Effector CD4-positive, alpha-beta T cell (primary cell): ENCODE results near the gene DNMT3B.

Source experiments
- DNase-seq: peaks from one replicate; pipeline ENCODE4 v3.0.0-alpha.2; 2020

The DNMT3B gene

GRCh38 chr20:32828029-32828680 lies 66.0 kb downstream of the DNMT3B start:
- no peak for DNase-seq

- no peak for DNase-seq
Measured at GRCh38 chr20:32829311-32830005, 67.3 kb downstream of the DNMT3B start.

- DNase-seq = no peak
Measured at GRCh38 chr20:32830437-32830836, 68.3 kb downstream of the DNMT3B start.

DNA sequence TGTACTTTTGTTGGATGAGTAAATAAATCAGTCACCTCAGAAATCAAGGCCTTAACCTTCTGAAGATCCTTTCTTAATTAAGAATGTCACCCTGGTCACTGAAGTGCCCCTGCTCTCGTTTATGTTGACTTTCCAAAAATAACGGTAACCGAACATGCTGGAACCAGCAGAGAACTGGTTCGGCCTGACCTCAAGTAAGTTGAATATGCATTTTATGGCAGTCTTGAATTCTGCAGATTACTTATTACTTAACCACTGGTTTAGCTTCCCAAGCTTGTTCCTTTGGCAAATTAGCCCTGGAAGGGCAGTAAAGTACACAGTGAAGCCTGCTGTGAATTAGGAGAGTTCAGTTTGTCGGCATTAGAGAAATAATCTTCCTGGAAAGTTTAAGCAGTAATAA lies 69.8 kb downstream of the DNMT3B start:
- no peak for DNase-seq

DNA sequence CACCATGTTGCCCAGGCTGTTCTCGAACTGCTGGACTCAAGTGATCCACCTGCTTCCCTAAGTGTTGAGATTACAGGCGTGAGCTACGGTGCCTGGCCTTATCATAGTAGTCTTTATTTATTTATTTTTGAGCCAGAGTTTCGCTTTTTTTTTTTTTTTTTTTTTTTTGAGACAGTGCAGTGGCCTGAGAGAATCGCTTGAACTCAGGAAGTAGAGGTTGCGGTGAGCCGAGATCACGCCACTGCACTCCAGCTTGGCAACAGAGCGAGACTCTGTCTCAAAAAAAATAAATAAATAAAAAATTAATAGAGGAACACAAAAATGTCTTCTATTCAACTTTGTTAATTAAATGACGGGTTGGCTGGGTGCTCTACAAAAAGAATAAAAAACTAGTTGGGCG lies 70.5 kb downstream of the DNMT3B start:
- peak; percentile 9 for DNase-seq

DNA sequence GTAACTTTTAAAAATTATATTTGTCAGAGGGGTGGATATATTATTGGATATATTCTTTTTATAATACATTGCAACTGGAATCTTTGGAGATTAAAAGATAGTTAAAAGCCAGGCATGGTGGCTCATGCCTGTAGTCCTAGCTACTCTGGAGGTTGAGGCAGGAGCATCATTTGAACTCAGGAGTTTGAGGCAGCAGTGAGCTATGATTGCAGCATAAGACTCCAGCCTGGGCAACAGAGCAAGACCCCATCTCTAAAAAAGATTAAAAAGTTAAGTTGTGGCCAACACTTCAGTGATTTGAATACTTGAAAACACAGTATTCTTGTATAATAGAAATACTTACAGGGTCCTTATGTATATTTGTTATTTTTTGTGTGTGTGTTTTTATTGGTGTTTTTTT lies 72.8 kb downstream of the DNMT3B start:
- no peak for DNase-seq

- no peak for DNase-seq
Measured at GRCh38 chr20:32837157-32837556, 75.0 kb downstream of the DNMT3B start.

GRCh38 chr20:32839227-32839981 lies 77.2 kb downstream of the DNMT3B start:
- no peak for DNase-seq

GRCh38 chr20:32839982-32840285 lies 77.7 kb downstream of the DNMT3B start:
- no peak for DNase-seq

GRCh38 chr20:32841174-32841573 lies 79.0 kb downstream of the DNMT3B start:
- DNase-seq = no peak

DNA sequence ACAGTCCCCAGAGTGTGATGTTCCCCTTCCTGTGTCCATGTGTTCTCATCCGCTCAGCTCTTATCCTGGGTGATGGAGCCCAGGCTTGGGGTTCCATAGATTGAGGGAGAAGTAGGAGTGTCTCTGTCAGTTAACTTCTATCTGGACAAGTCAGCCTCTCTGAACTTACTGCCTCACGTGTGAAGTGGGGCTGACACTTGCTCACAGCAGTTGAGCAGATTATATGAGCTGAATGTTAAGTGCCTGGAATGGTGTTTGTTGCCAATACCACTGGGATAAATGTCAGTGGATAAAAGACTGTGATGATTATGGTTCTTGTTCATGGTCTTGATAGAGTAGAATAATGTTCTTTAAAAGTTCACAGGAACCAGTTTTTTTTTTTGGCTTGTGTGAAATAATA lies 79.4 kb downstream of the DNMT3B start:
- no peak for DNase-seq

DNA sequence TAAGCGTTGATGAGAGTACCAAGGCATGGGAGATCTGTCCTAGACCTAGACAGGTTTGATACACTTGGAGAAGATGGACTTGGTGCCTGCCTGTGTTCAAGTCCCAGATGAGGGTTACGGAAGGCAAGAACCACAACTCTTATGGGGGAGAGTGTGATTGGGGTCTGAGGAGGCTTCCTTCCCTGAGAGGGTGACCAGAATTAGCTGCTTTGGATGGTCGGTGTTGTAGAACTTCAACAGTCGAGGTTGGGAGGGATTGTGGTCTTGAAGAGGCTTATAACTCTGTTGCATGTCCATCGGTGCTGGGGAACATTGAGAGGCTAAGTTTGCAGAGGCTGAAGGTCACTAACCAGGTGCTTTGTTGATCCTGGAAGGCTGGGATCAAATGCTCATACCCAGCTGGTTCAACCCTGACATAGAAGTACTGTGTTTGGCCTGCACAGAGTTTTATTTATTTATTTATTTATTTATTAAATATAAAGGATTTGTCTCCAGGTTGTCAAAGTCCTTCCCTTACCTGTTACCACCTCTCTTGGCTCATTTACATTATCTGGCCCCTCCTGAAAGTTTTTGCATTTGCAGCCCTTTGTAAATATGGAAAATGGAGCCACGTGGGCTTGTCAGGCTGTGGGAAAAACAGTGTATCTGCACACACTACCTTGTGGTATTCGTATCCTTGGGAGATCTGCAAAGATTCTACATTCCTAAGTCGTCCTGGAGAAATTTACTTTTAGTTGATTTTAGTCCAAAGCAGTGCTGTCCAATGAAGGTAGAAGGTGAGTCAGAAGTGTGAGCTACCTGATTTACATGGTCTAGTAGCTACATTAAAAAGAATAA lies 80.7 kb downstream of the DNMT3B start:
- no peak for DNase-seq

- DNase-seq = no peak
Measured at GRCh38 chr20:32845786-32846185, 83.6 kb downstream of the DNMT3B start.

DNA sequence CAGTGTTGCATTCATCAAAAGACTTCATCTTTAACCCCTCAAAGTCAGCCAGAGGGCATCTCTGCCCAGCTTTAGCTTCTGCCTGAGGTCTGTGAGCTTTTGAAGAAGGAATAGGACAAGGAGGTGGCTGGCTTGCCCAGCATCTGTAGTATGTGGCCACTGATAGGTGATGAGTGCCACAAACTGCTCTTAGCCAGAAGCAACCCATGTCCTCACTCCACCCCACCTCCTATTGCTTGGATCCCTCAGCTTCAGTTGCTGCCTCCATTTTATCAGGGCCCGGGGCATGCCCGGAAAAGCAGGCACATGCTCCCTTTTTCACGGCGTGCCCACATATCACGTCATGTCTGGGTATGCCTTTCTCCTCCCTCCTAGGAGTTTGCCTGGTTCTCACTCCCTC lies 84.7 kb downstream of the DNMT3B start:
- DNase-seq = no peak

- DNase-seq = no peak
Measured at GRCh38 chr20:32847964-32848363, 85.8 kb downstream of the DNMT3B start.

DNA sequence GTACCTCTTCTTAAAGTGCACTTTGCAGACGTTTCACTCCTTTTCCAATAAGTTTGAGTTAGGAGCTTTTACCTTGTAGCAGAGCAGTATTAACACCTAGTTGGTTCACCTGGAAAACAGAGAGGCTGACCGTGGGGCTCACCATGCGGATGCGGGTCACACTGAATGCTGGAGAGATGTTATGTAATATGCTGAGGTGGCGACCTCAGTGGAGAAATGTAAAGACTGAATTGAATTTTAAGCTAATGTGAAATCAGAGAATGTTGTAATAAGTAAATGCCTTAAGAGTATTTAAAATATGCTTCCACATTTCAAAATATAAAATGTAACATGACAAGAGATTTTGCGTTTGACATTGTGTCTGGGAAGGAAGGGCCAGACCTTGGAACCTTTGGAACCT lies 86.7 kb downstream of the DNMT3B start:
- DNase-seq = no peak

DNA sequence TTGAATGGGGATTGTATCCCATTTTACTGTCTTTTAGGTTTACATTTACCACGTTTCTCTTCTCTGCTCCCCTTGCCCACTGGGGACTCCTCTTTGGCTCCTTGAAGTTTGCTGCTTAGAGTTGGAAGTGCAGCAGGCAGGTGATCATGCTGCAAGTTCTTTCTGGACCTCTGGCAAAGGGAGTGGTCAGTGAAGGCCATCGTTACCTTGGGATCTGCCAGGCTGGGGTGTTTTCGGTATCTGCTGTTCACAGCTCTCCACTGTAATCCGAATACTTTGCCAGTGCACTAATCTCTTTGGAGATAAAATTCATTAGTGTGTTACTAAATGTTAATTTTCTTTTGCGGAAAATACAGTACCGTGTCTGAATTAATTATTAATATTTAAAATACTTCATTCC lies 87.4 kb downstream of the DNMT3B start:
- DNase-seq = no peak

DNA sequence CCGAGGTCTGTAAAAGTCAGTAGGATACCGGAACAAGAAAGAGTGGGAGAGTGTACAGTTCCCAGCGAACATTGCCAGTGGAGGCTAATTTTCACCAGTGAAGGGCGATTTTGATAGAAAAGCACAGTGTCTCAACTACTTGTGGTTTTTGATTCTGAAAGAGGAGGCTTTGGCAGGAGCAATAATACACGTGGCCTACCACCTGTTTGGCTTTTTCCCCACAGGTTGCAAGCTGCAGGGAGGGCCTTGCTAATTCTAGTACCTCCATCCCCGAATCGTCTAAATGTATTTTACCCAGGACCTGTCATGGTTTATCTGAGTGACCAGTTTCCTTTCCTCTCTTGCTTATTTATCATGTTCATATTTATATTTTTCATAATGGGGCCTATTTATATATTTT lies 93.2 kb downstream of the DNMT3B start:
- no peak for DNase-seq

DNA sequence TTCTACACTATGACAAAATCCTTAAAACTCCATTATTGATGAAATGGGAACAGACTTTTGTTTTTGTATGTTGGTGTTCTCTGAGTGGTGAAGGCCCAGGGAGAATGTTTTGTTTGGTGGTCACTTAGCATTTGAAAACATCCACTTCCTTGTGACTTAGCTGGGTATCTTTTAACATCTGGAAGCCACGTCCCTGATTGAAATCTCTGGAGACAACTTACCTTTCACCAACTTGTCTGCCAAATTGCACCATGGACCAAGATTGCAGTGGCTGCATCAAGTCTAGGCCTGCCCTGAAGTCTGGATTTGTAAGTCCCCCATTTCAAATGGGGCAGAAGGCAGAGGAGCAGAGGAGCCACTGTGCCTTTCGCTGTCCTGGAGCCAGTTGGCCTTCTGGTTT lies 96.0 kb downstream of the DNMT3B start:
- DNase-seq = no peak
